H1 (cell line): ENCODE results near the gene GNGT2. TPM values are rescaled to one million over a fixed set of nuclear protein-coding genes. Genes with fewer than 3 reads are reported as not detected.

Experiments
- CTCF ChIA-PET: fragments of 300-600 bp; sonication (Branson Sonifier 250); formaldehyde crosslinking; loops from one replicate; lab custom pipeline; 2021; ENCODE audit not compliant: partially characterized antibody; lab: Charles Lee
- POLR2A ChIA-PET: fragments of 300-600 bp; sonication (Branson Sonifier 250); formaldehyde crosslinking; loops from one replicate; lab custom pipeline; 2021; ENCODE audit warnings: inconsistent platforms; ENCODE audit not compliant: partially characterized antibody; lab: Charles Lee
- DNase-seq, 2 experiments: peaks; one replicate each; pipeline versions ENCODE4 v3.0.0 to v3.0.0-alpha.2; 2010 to 2022; ENCODE audit warnings: low spot score in 2 of 2, low read depth in 1 of 2, mixed read lengths in 1 of 2
- FAIRE-seq: peaks from 2 replicates; lab custom pipeline; 2011; peaks lifted over from hg19 to GRCh38; lab: Jason Lieb, UNC
- H2AFZ ChIP-seq: 2 replicates; pipeline ENCODE4 v1.8.1; 2012; ENCODE audit warnings: low read length, inconsistent platforms
- H2AK5ac ChIP-seq: 2 replicates; pipeline ENCODE4 v1.6.1; 2013; ENCODE audit warnings: low read depth, low read length
- H2BK120ac ChIP-seq: replicated peaks from 2 replicates; pipeline ENCODE3; 2013; ENCODE audit warnings: low read depth, low read length, inconsistent platforms
- H2BK12ac ChIP-seq: 2 replicates; pipeline ENCODE4 v1.6.1; 2013; ENCODE audit warnings: low read depth, low read length
- H2BK15ac ChIP-seq: 2 replicates; pipeline ENCODE4 v1.6.1; 2013; ENCODE audit warnings: low read length
- H2BK20ac ChIP-seq: 2 replicates; pipeline ENCODE4 v1.6.1; 2013; ENCODE audit warnings: low read length
- H2BK5ac ChIP-seq: 2 replicates; pipeline ENCODE4 v1.6.1; 2013; ENCODE audit warnings: low read depth, low read length
- H3K14ac ChIP-seq: 2 replicates; pipeline ENCODE4 v1.6.1; 2013; ENCODE audit warnings: inconsistent platforms; ENCODE audit not compliant: insufficient read length
- H3K18ac ChIP-seq: 2 replicates; pipeline ENCODE4 v1.6.1; 2013; ENCODE audit warnings: low read length; ENCODE audit errors: extremely low read depth
- H3K23ac ChIP-seq: 2 replicates; pipeline ENCODE4 v1.6.1; 2013; ENCODE audit warnings: inconsistent platforms; ENCODE audit not compliant: insufficient read length
- H3K23me2 ChIP-seq: 2 replicates; pipeline ENCODE4 v1.6.1; 2013; ENCODE audit warnings: low read depth, low read length
- H3K27ac ChIP-seq: 2 replicates; pipeline ENCODE4 v1.6.1; 2011; ENCODE audit warnings: low read depth, low read length, inconsistent platforms
- H3K27me3 ChIP-seq, 4 experiments: replicated peaks in 1 of 4; 1 replicate in 1 of 4; 2 replicates in 3 of 4; pipeline versions ENCODE4 v1.6.1 to v1.8.1; 2011 to 2013; ENCODE audit warnings: low read length in 3 of 4, mild to moderate bottlenecking in 3 of 4, inconsistent platforms in 2 of 4, mixed read lengths in 2 of 4, moderate library complexity in 1 of 4; ENCODE audit not compliant: control insufficient read depth in 3 of 4, insufficient read depth in 3 of 4; ENCODE audit errors: extremely low read depth in 1 of 4
- H3K36me3 ChIP-seq, 4 experiments: 2 replicates each; pipeline versions ENCODE4 v1.6.1 to v1.8.1; 2011 to 2013; ENCODE audit warnings: mild to moderate bottlenecking in 4 of 4, low read length in 3 of 4, moderate library complexity in 2 of 4, control low read depth in 1 of 4, inconsistent platforms in 1 of 4; ENCODE audit not compliant: insufficient read depth in 4 of 4, control insufficient read depth in 2 of 4
- H3K4ac ChIP-seq: replicated peaks from 2 replicates; pipeline ENCODE3; 2013; ENCODE audit warnings: low read length, low read depth, mixed read lengths, inconsistent platforms; ENCODE audit not compliant: insufficient read length
- H3K4me1 ChIP-seq, 4 experiments: replicated peaks in 1 of 4; 1 replicate in 1 of 4; 2 replicates in 3 of 4; pipeline versions ENCODE4 v1.6.1 to v1.8.1; 2011 to 2013; ENCODE audit warnings: low read length in 3 of 4, inconsistent platforms in 2 of 4, mixed read lengths in 1 of 4; ENCODE audit not compliant: insufficient read depth in 4 of 4, control insufficient read depth in 3 of 4
- H3K4me2 ChIP-seq, 2 experiments: 2 replicates each; pipeline versions ENCODE4 v1.6.1 to v1.8.1; 2011 to 2013; ENCODE audit warnings: low read depth in 2 of 2, low read length in 2 of 2, control low read depth in 1 of 2, inconsistent platforms in 1 of 2, mild to moderate bottlenecking in 1 of 2; ENCODE audit not compliant: insufficient read depth in 1 of 2
- H3K4me3 ChIP-seq, 4 experiments: fragments of 200-600, 300-600 bp in 1 of 4; sonication (generic), shearing (Covaris generic), sonication (Bioruptor Twin) in 1 of 4; 2 replicates each; pipeline versions ENCODE4 v1.5.1 to v1.8.1; 2011 to 2016; ENCODE audit warnings: low read length in 4 of 4, low read depth in 3 of 4, control low read depth in 2 of 4, inconsistent platforms in 2 of 4, mild to moderate bottlenecking in 2 of 4, mixed read lengths in 1 of 4, moderate library complexity in 1 of 4; ENCODE audit not compliant: insufficient read depth in 2 of 4; ENCODE audit errors: extremely low read depth in 1 of 4
- H3K56ac ChIP-seq: replicated peaks from 2 replicates; pipeline ENCODE3; 2013; ENCODE audit warnings: low read depth, mild to moderate bottlenecking, mixed read lengths, low read length, inconsistent platforms; ENCODE audit not compliant: insufficient read length
- H3K79me1 ChIP-seq: 2 replicates; pipeline ENCODE4 v1.6.1; 2013; ENCODE audit warnings: low read depth, low read length, control low read depth
- H3K79me2 ChIP-seq, 2 experiments: 2 replicates each; pipeline versions ENCODE4 v1.6.1 to v1.8.1; 2012 to 2013; ENCODE audit warnings: low read length in 2 of 2, mild to moderate bottlenecking in 2 of 2, inconsistent platforms in 1 of 2; ENCODE audit not compliant: insufficient read depth in 2 of 2, control insufficient read depth in 1 of 2
- H3K9ac ChIP-seq, 4 experiments: replicated peaks in 1 of 4; 1 replicate in 1 of 4; 2 replicates in 3 of 4; pipeline versions ENCODE4 v1.6.1 to v1.8.1; 2011 to 2013; ENCODE audit warnings: low read depth in 3 of 4, low read length in 3 of 4, control low read depth in 2 of 4, mild to moderate bottlenecking in 2 of 4, moderate library complexity in 2 of 4, inconsistent platforms in 1 of 4; ENCODE audit errors: extremely low read depth in 1 of 4
- H3K9me3 ChIP-seq, 2 experiments: 2 replicates each; pipeline versions ENCODE4 v1.6.1 to v1.8.1; 2012 to 2013; ENCODE audit warnings: mild to moderate bottlenecking in 2 of 2, moderate library complexity in 2 of 2, control low read depth in 1 of 2, inconsistent platforms in 1 of 2, low read depth in 1 of 2, low read length in 1 of 2, mixed read lengths in 1 of 2; ENCODE audit not compliant: insufficient read depth in 2 of 2
- H4K20me1 ChIP-seq, 2 experiments: replicated peaks in 1 of 2; 2 replicates each; pipeline versions ENCODE3 to v1.8.1; 2011 to 2013; ENCODE audit warnings: inconsistent platforms in 2 of 2, low read length in 2 of 2, mild to moderate bottlenecking in 1 of 2; ENCODE audit not compliant: insufficient read depth in 2 of 2, control insufficient read depth in 1 of 2
- H4K5ac ChIP-seq: 2 replicates; pipeline ENCODE4 v1.6.1; 2013; ENCODE audit warnings: low read length, low read depth, mixed read lengths, inconsistent platforms; ENCODE audit not compliant: insufficient read length
- H4K8ac ChIP-seq: 2 replicates; pipeline ENCODE4 v1.8.0; 2013; ENCODE audit warnings: mild to moderate bottlenecking, moderate library complexity, low read length, inconsistent platforms; ENCODE audit not compliant: insufficient read depth; ENCODE audit errors: extremely low read depth
- H4K91ac ChIP-seq: replicated peaks from 2 replicates; pipeline ENCODE3; 2013; ENCODE audit warnings: low read length, mixed read lengths, inconsistent platforms; ENCODE audit not compliant: insufficient read length
- CBX5 ChIP-seq: fragments of 300-800, 300-1000 bp; sonication (generic); IDR thresholded peaks from 2 replicates; pipeline ENCODE4 v1.7.1; 2016; ENCODE audit warnings: antibody characterized with exemption, low read length, low read depth
- CHD2 ChIP-seq: IDR thresholded peaks from 2 replicates; pipeline ENCODE4 v1.6.1; 2012; ENCODE audit warnings: low read length, improper control_type of control experiment
- HDAC2 ChIP-seq, 2 experiments: fragments of 300-600 bp in 1 of 2; sonication (generic) in 1 of 2; IDR thresholded peaks; 2 replicates each; pipeline ENCODE4 v1.6.1; 2011 to 2012; ENCODE audit warnings: low read depth in 2 of 2, low read length in 2 of 2, mild to moderate bottlenecking in 2 of 2, moderate library complexity in 2 of 2, borderline replicate concordance in 1 of 2, inconsistent platforms in 1 of 2
- JUN ChIP-seq: IDR thresholded peaks from 2 replicates; pipeline ENCODE4 v1.6.1; 2011; ENCODE audit warnings: low read depth, mild to moderate bottlenecking, improper control_type of control experiment, low read length
- SIN3A ChIP-seq, 2 experiments: IDR thresholded peaks in 1 of 2; conservative IDR thresholded peaks in 1 of 2; 2 replicates each; pipeline ENCODE4 v1.6.1; 2011 to 2012; ENCODE audit warnings: low read length in 2 of 2, improper control_type of control experiment in 1 of 2, low read depth in 1 of 2, mild to moderate bottlenecking in 1 of 2
- TAF7 ChIP-seq: optimal IDR thresholded peaks from 2 replicates; pipeline ENCODE3; 2011; ENCODE audit warnings: low read depth, mild to moderate bottlenecking, inconsistent platforms, low read length, moderate library complexity, borderline replicate concordance
- WGBS, 2 experiments: shearing (Covaris generic) in 1 of 2; methylation state at CpG; one replicate each; pipeline versions ENCODE4 v1.1.6 to v1.1.7; 2013 to 2015; ENCODE audit warnings: low lambda C conversion rate in 2 of 2, mixed read lengths in 2 of 2, inconsistent platforms in 1 of 2, low coverage in 1 of 2, missing lambda C conversion rate in 1 of 2; ENCODE audit not compliant: insufficient replicate concordance in 2 of 2, insufficient coverage in 1 of 2, insufficient read length in 1 of 2; ENCODE audit errors: extremely low coverage in 1 of 2, missing lambda C conversion rate in 1 of 2; 5-methylcytosine and 5-hydroxymethylcytosine counted together
- polyA plus RNA-seq, 7 experiments: library from polyadenylated mRNA; depleted of rRNA in 3 of 7; stranded (reverse) in 5 of 7; unstranded in 2 of 7; fragments of >200 nt in 5 of 7; fragments of 200-250 nt in 2 of 7; gene quantifications; 1 replicate in 5 of 7; 2 replicates in 1 of 7; 4 replicates in 1 of 7; pipeline versions ENCODE4 v1.2.1 to v1.2.3, GENCODE V29; 2011 to 2013; ENCODE audit warnings: missing spikeins in 2 of 7, mixed read lengths in 2 of 7
- total RNA-seq: library from RNA; stranded (reverse); fragmentation: NEBNext Ultra II Directional; extraction: Animal tissue kit (Norgen Biotek cat#: 25700); gene quantifications from 2 replicates; pipeline ENCODE4 v1.2.1, GENCODE V29; 2021

The GNGT2 gene
- total and polyA plus RNA-seq, 2 of the 8 experiments (the other 6 are each of a cell fraction or from before 2014, with no cell fraction given) = 1.3 to 1.4 TPM

- no peak overlapping the region for H4K8ac ChIP-seq
- no peak overlapping the region for H3K4me3 ChIP-seq
- H3K4me1 ChIP-seq = no peaks in the 10 kb centered on the region
- no peak overlapping the region for H2BK20ac ChIP-seq
- FAIRE-seq (no peak), DNase-seq (no peak)
- 89% methylated on average over 13 of the region's 13 CpGs; no CpG with 5 or more reads in 1 of the 2 experiments for WGBS, 2 experiments
- H3K79me1 ChIP-seq = no peaks in the 10 kb centered on the region
- no peak overlapping the region for H2BK5ac ChIP-seq
- ChIA-PET POLR2A (interaction anchor here (0.7 to 2.0 kb wide), 7 partner anchors 9 to 200 kb away, joined by 3 to 6 read pairs (median 4); partner anchors contain the start of genes ABI3, GNGT2 and PHOSPHO1), CTCF (interaction anchor here (0.6 to 7.3 kb wide), 6 partner anchors 14 to 386 kb away, joined by 3 to 43 read pairs (median 4); no protein-coding TSS in a partner anchor)
- H4K91ac ChIP-seq = no peak overlapping the region
- no peaks in the 10 kb centered on the region; a peak in 1 of 7 replicates for H3K27me3 ChIP-seq
- H3K27ac ChIP-seq = no peak overlapping the region
- H3K4me2 ChIP-seq = no peak overlapping the region
- H2AK5ac ChIP-seq = no peak overlapping the region
- no peak overlapping the region for H4K5ac ChIP-seq
- H2AFZ ChIP-seq = no peak overlapping the region
- no peak overlapping the region for H3K23ac ChIP-seq
- H2BK120ac ChIP-seq = no peak overlapping the region
- no peak overlapping the region for H2BK12ac ChIP-seq
- H3K14ac ChIP-seq = no peak overlapping the region
- no peaks in the 10 kb centered on the region for H3K23me2 ChIP-seq
- H4K20me1 ChIP-seq = no peaks in the 10 kb centered on the region
- no peak overlapping the region for H3K9ac ChIP-seq
- no peaks in the 10 kb centered on the region for H3K36me3 ChIP-seq
- no peak overlapping the region for H2BK15ac ChIP-seq
- no peak overlapping the region for H3K18ac ChIP-seq
- no peaks in the 10 kb centered on the region for H3K9me3 ChIP-seq
- H3K4ac ChIP-seq = no peak overlapping the region
- H3K56ac ChIP-seq = no peak overlapping the region
- no peaks in the 10 kb centered on the region for H3K79me2 ChIP-seq
- TF ChIP-seq TAF7 (no peak), HDAC2 (IDR thresholded peaks at IDR 0.05; ENCODE audit: borderline replicate concordance in 1 of 2, low read depth in 2 of 2, low read length in 2 of 2) (no peak), CBX5 (no peak), CHD2 (no peak), SIN3A (conservative IDR thresholded peaks at IDR 0.05 in 1 of 2, IDR thresholded peaks at IDR 0.05 in 1 of 2; ENCODE audit: low read depth in 1 of 2, low read length in 2 of 2) (no peak), JUN (no peak)
Measured at GRCh38 chr17:49200423-49201083, 9.8 kb downstream of the GNGT2 start.
